Body of pancreas (tissue), 4 donors: ENCODE data around the gene PDE6B.

Source experiments
- CTCF ChIP-seq, 7 experiments: fragments of 450-650 bp in 4 of 7; fragments of 200-600 bp in 3 of 7; sonication (generic) in 3 of 7; IDR thresholded peaks; one replicate each; pipeline ENCODE4 v1.5.1; 2016 to 2019; ENCODE audit warnings: antibody characterized with exemption in 7 of 7
- POLR2A ChIP-seq, 3 donors: fragments of 450-650 bp; IDR thresholded peaks; one replicate each; pipeline ENCODE4 v1.6.1; 2016; ENCODE audit warnings: antibody characterized with exemption in 3 of 3, mild to moderate bottlenecking in 2 of 3

GRCh38 chr4:688854-689681, 63.7 kb downstream of the PDE6B start, which contains the start of gene SLC49A3:
- TF ChIP-seq CTCF (IDR thresholded peaks at IDR 0.05) (no peak), POLR2A (IDR thresholded peaks at IDR 0.05) (peak in 2 of 3 donors; percentile 20 to 22)
